ENCODE measurements around the gene UBE2E2. TPM values are rescaled to one million over a fixed set of nuclear protein-coding genes. Genes with fewer than 3 reads are reported as not detected.

UBE2E2 gene
- polyA plus RNA-seq, 2 donors: 16.6 to 21.0 TPM

DNA sequence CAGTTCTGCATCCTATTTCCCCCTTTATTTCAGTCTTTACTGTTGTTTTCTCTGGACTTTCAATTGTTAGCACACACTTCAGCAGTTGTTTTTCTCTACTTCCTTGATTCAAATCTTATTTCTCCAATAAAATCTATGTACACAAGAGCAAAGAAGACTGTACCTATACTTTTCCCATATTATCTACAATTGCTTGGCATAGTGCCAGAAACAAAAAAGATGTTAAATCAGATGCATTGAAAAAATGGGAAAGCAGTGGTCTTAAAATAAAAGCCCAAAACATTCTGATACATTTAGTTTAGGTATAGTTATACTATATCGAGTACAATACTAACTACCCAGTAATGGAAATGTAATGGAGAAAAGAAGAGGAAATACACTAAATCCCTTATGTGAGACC lies 265.1 kb downstream of the UBE2E2 start:
- H3K36me3 ChIP-seq (ENCODE audit: control insufficient read depth in 2 of 2, insufficient read depth in 2 of 2, low read length in 1 of 2): no peaks in the 10 kb centered on the region
- H3K4me1 ChIP-seq (ENCODE audit: control insufficient read depth in 2 of 2, insufficient read depth in 2 of 2, low read length in 1 of 2): no peaks in the 10 kb centered on the region
- no peak overlapping the region for H3K27ac ChIP-seq (ENCODE audit: low read depth in 2 of 2, low read length in 1 of 2)
- 95 to 100% methylated on average over 1 of the region's 1 CpG for WGBS, 2 donors
- no peaks in the 10 kb centered on the region for H3K27me3 ChIP-seq (ENCODE audit: control insufficient read depth in 1 of 2, insufficient read depth in 2 of 2, low read length in 2 of 2)
- H3K9me3 ChIP-seq (ENCODE audit: control insufficient read depth in 2 of 2, insufficient read depth in 1 of 2, low read depth in 1 of 2, low read length in 1 of 2): no peaks in the 10 kb centered on the region
- H3K4me3 ChIP-seq (ENCODE audit: low read depth in 1 of 2, low read length in 2 of 2): no peak overlapping the region

GRCh38 chr3:23474580-23475357 lies 271.6 kb downstream of the UBE2E2 start:
- Histone ChIP-seq H3K4me3 (ENCODE audit: low read depth in 1 of 2, low read length in 2 of 2) (no peak overlapping the region), H3K27me3 (ENCODE audit: control insufficient read depth in 1 of 2, insufficient read depth in 2 of 2, low read length in 2 of 2) (no peaks in the 10 kb centered on the region), H3K4me1 (ENCODE audit: control insufficient read depth in 2 of 2, insufficient read depth in 2 of 2, low read length in 1 of 2) (peaks cover under 1 to 5% of the 10 kb centered on the region in 2 donors), H3K27ac (ENCODE audit: low read depth in 2 of 2, low read length in 1 of 2) (no peak overlapping the region), H3K9me3 (ENCODE audit: control insufficient read depth in 2 of 2, insufficient read depth in 1 of 2, low read depth in 1 of 2, low read length in 1 of 2) (peaks cover 0 to 2% of the 10 kb centered on the region in 2 donors), H3K36me3 (ENCODE audit: control insufficient read depth in 2 of 2, insufficient read depth in 2 of 2, low read length in 1 of 2) (no peaks in the 10 kb centered on the region)
- 79 to 85% methylated on average over 4 of the region's 4 CpGs for WGBS, 2 donors

GRCh38 chr3:23475446-23475845 lies 272.3 kb downstream of the UBE2E2 start:
- H3K9me3 ChIP-seq (ENCODE audit: control insufficient read depth in 2 of 2, insufficient read depth in 1 of 2, low read depth in 1 of 2, low read length in 1 of 2): peaks cover 2 to 5% of the 10 kb centered on the region in 2 donors
- peaks cover 2 to 5% of the 10 kb centered on the region in 2 donors for H3K4me1 ChIP-seq (ENCODE audit: control insufficient read depth in 2 of 2, insufficient read depth in 2 of 2, low read length in 1 of 2)
- WGBS, 2 donors: 61 to 68% methylated on average over 2 of the region's 2 CpGs
- H3K36me3 ChIP-seq (ENCODE audit: control insufficient read depth in 2 of 2, insufficient read depth in 2 of 2, low read length in 1 of 2): no peaks in the 10 kb centered on the region
- H3K27ac ChIP-seq (ENCODE audit: low read depth in 2 of 2, low read length in 1 of 2): no peak overlapping the region
- H3K27me3 ChIP-seq (ENCODE audit: control insufficient read depth in 1 of 2, insufficient read depth in 2 of 2, low read length in 2 of 2): no peaks in the 10 kb centered on the region
- no peak overlapping the region for H3K4me3 ChIP-seq (ENCODE audit: low read depth in 1 of 2, low read length in 2 of 2)

DNA sequence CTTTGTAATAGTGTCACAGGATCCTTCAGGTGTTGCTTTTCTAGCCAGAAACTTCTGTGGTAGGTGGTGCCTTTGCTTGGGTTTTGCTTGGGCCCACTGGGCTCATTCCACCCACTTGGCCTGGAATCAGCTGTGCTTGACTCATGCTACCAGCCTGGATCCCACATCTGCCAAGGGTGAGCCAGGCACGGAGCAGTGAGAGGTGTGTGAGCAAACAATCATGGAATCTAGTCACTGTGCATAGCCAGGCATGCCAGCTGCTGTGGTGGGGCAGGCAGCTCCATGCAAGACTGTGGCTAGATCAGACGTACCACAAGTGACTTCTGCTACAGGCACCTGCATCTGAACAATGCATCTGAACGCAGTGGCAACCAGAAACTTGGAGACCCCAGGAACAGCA lies 275.9 kb downstream of the UBE2E2 start:
- no peaks in the 10 kb centered on the region for H3K36me3 ChIP-seq (ENCODE audit: control insufficient read depth in 2 of 2, insufficient read depth in 2 of 2, low read length in 1 of 2)
- no peak overlapping the region for H3K4me3 ChIP-seq (ENCODE audit: low read depth in 1 of 2, low read length in 2 of 2)
- H3K4me1 ChIP-seq (ENCODE audit: control insufficient read depth in 2 of 2, insufficient read depth in 2 of 2, low read length in 1 of 2): peaks cover 2 to 5% of the 10 kb centered on the region in 2 donors
- WGBS, 2 donors: 59 to 69% methylated on average over 3 of the region's 3 CpGs
- H3K27me3 ChIP-seq (ENCODE audit: control insufficient read depth in 1 of 2, insufficient read depth in 2 of 2, low read length in 2 of 2): no peaks in the 10 kb centered on the region
- peaks cover 2 to 5% of the 10 kb centered on the region in 2 donors for H3K9me3 ChIP-seq (ENCODE audit: control insufficient read depth in 2 of 2, insufficient read depth in 1 of 2, low read depth in 1 of 2, low read length in 1 of 2)
- H3K27ac ChIP-seq (ENCODE audit: low read depth in 2 of 2, low read length in 1 of 2): no peak overlapping the region

DNA sequence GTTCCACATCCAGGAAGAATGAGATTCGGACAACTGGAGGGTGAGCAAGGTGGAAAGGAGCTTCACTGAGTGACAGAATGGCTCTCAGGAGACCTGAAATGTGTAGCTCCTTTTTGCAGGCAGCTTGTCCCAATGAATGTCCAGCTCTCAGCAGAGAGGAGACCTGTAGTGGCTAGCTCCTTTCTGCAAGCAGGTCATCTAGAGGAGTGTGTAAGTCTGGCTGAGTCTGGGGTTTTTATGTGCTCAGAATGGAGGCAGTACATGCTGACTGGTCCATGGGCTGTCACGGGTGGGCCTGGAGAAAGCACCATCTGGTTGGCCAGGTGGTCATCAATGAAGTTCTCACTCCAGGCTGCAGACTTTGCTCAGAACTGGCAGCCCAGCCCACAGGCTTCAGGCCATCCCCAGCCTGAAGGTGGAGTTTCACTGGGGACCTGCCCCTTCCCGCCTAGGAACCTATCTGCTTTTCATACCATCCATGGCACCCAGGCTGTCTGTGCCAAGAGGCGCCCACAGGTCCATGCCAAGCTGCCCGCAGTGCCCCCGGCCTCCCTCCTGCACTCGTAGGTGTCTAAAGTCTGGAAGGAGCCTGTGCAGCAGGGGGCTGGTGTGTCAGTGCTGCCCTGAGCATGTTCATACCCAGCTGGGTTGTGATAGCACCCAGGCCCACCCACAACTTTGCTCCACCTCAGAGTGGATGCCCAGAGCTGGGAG lies 276.6 kb downstream of the UBE2E2 start:
- 87 to 94% methylated on average over 7 of the region's 7 CpGs for WGBS, 2 donors
- Histone ChIP-seq H3K36me3 (ENCODE audit: control insufficient read depth in 2 of 2, insufficient read depth in 2 of 2, low read length in 1 of 2) (no peaks in the 10 kb centered on the region), H3K4me1 (ENCODE audit: control insufficient read depth in 2 of 2, insufficient read depth in 2 of 2, low read length in 1 of 2) (peaks cover 2 to 5% of the 10 kb centered on the region in 2 donors), H3K27ac (ENCODE audit: low read depth in 2 of 2, low read length in 1 of 2) (no peak overlapping the region), H3K4me3 (ENCODE audit: low read depth in 1 of 2, low read length in 2 of 2) (no peak overlapping the region), H3K27me3 (ENCODE audit: control insufficient read depth in 1 of 2, insufficient read depth in 2 of 2, low read length in 2 of 2) (no peaks in the 10 kb centered on the region), H3K9me3 (ENCODE audit: control insufficient read depth in 2 of 2, insufficient read depth in 1 of 2, low read depth in 1 of 2, low read length in 1 of 2) (peaks cover 2 to 5% of the 10 kb centered on the region in 2 donors)

DNA sequence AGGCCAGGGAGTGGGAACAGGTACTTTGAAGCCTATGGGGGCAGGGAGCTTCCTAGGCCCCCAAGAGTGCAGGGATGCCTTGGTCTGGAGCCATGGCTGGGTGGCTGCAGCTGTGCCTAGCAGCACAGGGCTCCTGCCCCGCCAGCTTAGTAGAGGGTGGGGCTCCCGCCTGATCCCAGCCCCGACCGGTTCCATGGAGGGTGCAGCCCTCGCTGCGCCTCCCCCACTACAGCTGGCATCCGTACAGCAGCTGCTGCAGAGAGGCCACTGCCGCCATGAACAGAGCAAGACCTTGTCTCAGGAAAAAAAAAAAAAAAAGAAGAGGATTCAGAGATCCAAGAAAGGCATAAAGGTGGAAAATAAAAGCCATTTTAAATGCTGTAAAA lies 277.2 kb downstream of the UBE2E2 start:
- WGBS, 2 donors: 89 to 93% methylated on average over 8 of the region's 8 CpGs
- Histone ChIP-seq H3K27me3 (ENCODE audit: control insufficient read depth in 1 of 2, insufficient read depth in 2 of 2, low read length in 2 of 2) (no peaks in the 10 kb centered on the region), H3K9me3 (ENCODE audit: control insufficient read depth in 2 of 2, insufficient read depth in 1 of 2, low read depth in 1 of 2, low read length in 1 of 2) (peaks cover 2 to 5% of the 10 kb centered on the region in 2 donors), H3K4me1 (ENCODE audit: control insufficient read depth in 2 of 2, insufficient read depth in 2 of 2, low read length in 1 of 2) (peaks cover 2 to 5% of the 10 kb centered on the region in 2 donors), H3K4me3 (ENCODE audit: low read depth in 1 of 2, low read length in 2 of 2) (no peak overlapping the region), H3K27ac (ENCODE audit: low read depth in 2 of 2, low read length in 1 of 2) (no peak overlapping the region), H3K36me3 (ENCODE audit: control insufficient read depth in 2 of 2, insufficient read depth in 2 of 2, low read length in 1 of 2) (no peaks in the 10 kb centered on the region)

- 89% methylated on average over 5 of the region's 5 CpGs for WGBS, 2 donors
- Histone ChIP-seq H3K9me3 (ENCODE audit: control insufficient read depth in 2 of 2, insufficient read depth in 1 of 2, low read depth in 1 of 2, low read length in 1 of 2) (peaks cover 5 to 7% of the 10 kb centered on the region in 2 donors), H3K4me1 (ENCODE audit: control insufficient read depth in 2 of 2, insufficient read depth in 2 of 2, low read length in 1 of 2) (peaks cover 2 to 5% of the 10 kb centered on the region in 2 donors), H3K36me3 (ENCODE audit: control insufficient read depth in 2 of 2, insufficient read depth in 2 of 2, low read length in 1 of 2) (no peaks in the 10 kb centered on the region), H3K27me3 (ENCODE audit: control insufficient read depth in 1 of 2, insufficient read depth in 2 of 2, low read length in 2 of 2) (no peaks in the 10 kb centered on the region), H3K4me3 (ENCODE audit: low read depth in 1 of 2, low read length in 2 of 2) (no peak overlapping the region), H3K27ac (ENCODE audit: low read depth in 2 of 2, low read length in 1 of 2) (no peak overlapping the region)
Observed at GRCh38 chr3:23481011-23481615, 278.0 kb downstream of the UBE2E2 start.

GRCh38 chr3:23481616-23482278 lies 278.6 kb downstream of the UBE2E2 start:
- no peaks in the 10 kb centered on the region for H3K27me3 ChIP-seq (ENCODE audit: control insufficient read depth in 1 of 2, insufficient read depth in 2 of 2, low read length in 2 of 2)
- peaks cover 2 to 5% of the 10 kb centered on the region in 2 donors for H3K4me1 ChIP-seq (ENCODE audit: control insufficient read depth in 2 of 2, insufficient read depth in 2 of 2, low read length in 1 of 2)
- H3K36me3 ChIP-seq (ENCODE audit: control insufficient read depth in 2 of 2, insufficient read depth in 2 of 2, low read length in 1 of 2): no peaks in the 10 kb centered on the region
- no peak overlapping the region for H3K4me3 ChIP-seq (ENCODE audit: low read depth in 1 of 2, low read length in 2 of 2)
- 33 to 47% methylated on average over 3 of the region's 3 CpGs for WGBS, 2 donors
- H3K9me3 ChIP-seq (ENCODE audit: control insufficient read depth in 2 of 2, insufficient read depth in 1 of 2, low read depth in 1 of 2, low read length in 1 of 2): peaks cover 5 to 12% of the 10 kb centered on the region in 2 donors
- H3K27ac ChIP-seq (ENCODE audit: low read depth in 2 of 2, low read length in 1 of 2): no peak overlapping the region

GRCh38 chr3:23484386-23484785 lies 281.3 kb downstream of the UBE2E2 start:
- Histone ChIP-seq H3K4me1 (ENCODE audit: control insufficient read depth in 2 of 2, insufficient read depth in 2 of 2, low read length in 1 of 2) (peaks cover 0 to 2% of the 10 kb centered on the region in 2 donors), H3K27me3 (ENCODE audit: control insufficient read depth in 1 of 2, insufficient read depth in 2 of 2, low read length in 2 of 2) (no peaks in the 10 kb centered on the region), H3K36me3 (ENCODE audit: control insufficient read depth in 2 of 2, insufficient read depth in 2 of 2, low read length in 1 of 2) (no peaks in the 10 kb centered on the region), H3K9me3 (ENCODE audit: control insufficient read depth in 2 of 2, insufficient read depth in 1 of 2, low read depth in 1 of 2, low read length in 1 of 2) (peaks cover 6 to 14% of the 10 kb centered on the region in 2 donors), H3K27ac (ENCODE audit: low read depth in 2 of 2, low read length in 1 of 2) (no peak overlapping the region), H3K4me3 (ENCODE audit: low read depth in 1 of 2, low read length in 2 of 2) (no peak overlapping the region)
- WGBS, 2 donors: 94 to 95% methylated on average over 4 of the region's 4 CpGs
